HG03439 (cell line): ENCODE measurements around the gene WNT1.
A peak's percentile ranks its signal among the peaks of the same experiment; 100 is the strongest.

Experiments
- ATAC-seq: cut with Tn5 transposase; IDR thresholded peaks from one replicate; pipeline ENCODE4 v1.9.1; 2021; ENCODE audit warnings: mild to moderate bottlenecking, moderate library complexity; ENCODE audit not compliant: unreplicated experiment

The WNT1 gene

GRCh38 chr12:48999371-49000131 lies 21.4 kb downstream of the WNT1 start, which contains the start of gene DDN:
DDN (minus strand) TSS chr12:48999375; CDS start chr12:48999287, 88 bp downstream.
- ATAC-seq, result no peak

GRCh38 chr12:49000346-49000745 lies 22.2 kb downstream of the WNT1 start:
- ATAC-seq, result no peak

- ATAC-seq, result no peak
These were observed 30.8 kb downstream of the WNT1 start for GRCh38 chr12:49008943-49009342.

GRCh38 chr12:49010092-49010668 lies 32.1 kb downstream of the WNT1 start:
- no peak for ATAC-seq

GRCh38 chr12:49012739-49013138 lies 34.6 kb downstream of the WNT1 start:
- no peak for ATAC-seq

GRCh38 chr12:49013428-49013827 lies 35.3 kb downstream of the WNT1 start:
- ATAC-seq, result no peak

GRCh38 chr12:49014547-49014946 lies 36.4 kb downstream of the WNT1 start:
- ATAC-seq, result no peak

GRCh38 chr12:49015196-49015595 lies 37.1 kb downstream of the WNT1 start:
- ATAC-seq, result no peak

GRCh38 chr12:49017891-49018260 lies 39.8 kb downstream of the WNT1 start:
- ATAC-seq, result peak; percentile 12

- peak; percentile 86 for ATAC-seq
These were observed 40.4 kb downstream of the WNT1 start, which contains the start of gene PRKAG1 for GRCh38 chr12:49018261-49019119. PRKAG1 (minus strand) TSS chr12:49018776; CDS start chr12:49018740, 36 bp downstream.

- no peak for ATAC-seq
These were observed 41.0 kb downstream of the WNT1 start for GRCh38 chr12:49019120-49019430.

GRCh38 chr12:49019443-49020324 lies 41.6 kb downstream of the WNT1 start:
- ATAC-seq, result no peak

GRCh38 chr12:49020441-49020840 lies 42.3 kb downstream of the WNT1 start:
- no peak for ATAC-seq

- ATAC-seq, result no peak
These were observed 43.3 kb downstream of the WNT1 start for GRCh38 chr12:49021292-49021915.

- ATAC-seq, result no peak
These were observed 44.5 kb downstream of the WNT1 start for GRCh38 chr12:49022558-49023178.

GRCh38 chr12:49023812-49024211 lies 45.7 kb downstream of the WNT1 start:
- no peak for ATAC-seq

GRCh38 chr12:49024543-49024942 lies 46.4 kb downstream of the WNT1 start:
- no peak for ATAC-seq

- ATAC-seq, result no peak
These were observed 47.3 kb downstream of the WNT1 start for GRCh38 chr12:49025463-49025862.

GRCh38 chr12:49026101-49026500 lies 48.0 kb downstream of the WNT1 start:
- no peak for ATAC-seq
